22Rv1 (cell line): Measurements from ENCODE around the gene FMNL3.

Experiments used
- H3K27ac ChIP-seq: fragments of 450-650 bp; 2 replicates; pipeline ENCODE4 v1.5.1; 2017
- ZFX ChIP-seq: fragments of 450-650 bp; IDR thresholded peaks from 2 replicates; pipeline ENCODE4 v1.6.1; 2017; ENCODE audit warnings: antibody characterized with exemption, borderline replicate concordance
- TF ChIP-seq, protein P1 (sequence below): fragments of 450-650 bp; IDR thresholded peaks from 2 replicates; pipeline ENCODE4 v1.5.1; 2017; ENCODE audit warnings: mild to moderate bottlenecking

Gene FMNL3

DNA sequence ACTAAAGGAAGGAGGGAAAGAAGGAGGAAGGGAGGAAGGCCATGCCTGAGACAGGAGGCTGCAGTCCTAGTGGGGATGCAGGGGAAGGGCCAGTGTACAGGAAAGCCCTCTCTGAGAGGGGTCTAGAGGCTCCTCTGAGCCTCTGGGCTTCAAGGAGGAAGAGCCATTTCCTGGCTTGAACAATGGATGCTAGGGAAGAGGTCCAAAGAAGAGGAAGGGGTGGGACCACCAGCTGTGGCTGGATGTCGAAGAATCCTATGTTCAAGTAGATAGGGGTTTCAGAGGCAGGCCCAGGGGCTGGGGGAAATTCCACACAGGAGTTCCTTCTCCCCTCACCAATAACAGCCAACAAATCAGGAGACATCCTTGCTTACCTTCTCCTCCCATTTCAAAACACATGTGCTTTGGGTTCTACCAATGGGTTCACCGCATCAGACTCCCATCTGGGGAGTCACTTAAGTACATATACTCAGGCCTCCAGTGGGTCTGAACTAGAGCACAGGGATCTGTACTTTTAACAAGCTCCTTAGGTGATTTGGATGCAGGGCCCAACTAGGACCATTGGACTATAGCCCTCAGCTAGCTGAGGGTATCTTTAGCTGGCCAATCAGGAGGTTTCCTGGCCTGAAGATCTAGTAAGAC, 51.5 kb downstream of the FMNL3 start:
- TF ChIP-seq, protein P1, sequence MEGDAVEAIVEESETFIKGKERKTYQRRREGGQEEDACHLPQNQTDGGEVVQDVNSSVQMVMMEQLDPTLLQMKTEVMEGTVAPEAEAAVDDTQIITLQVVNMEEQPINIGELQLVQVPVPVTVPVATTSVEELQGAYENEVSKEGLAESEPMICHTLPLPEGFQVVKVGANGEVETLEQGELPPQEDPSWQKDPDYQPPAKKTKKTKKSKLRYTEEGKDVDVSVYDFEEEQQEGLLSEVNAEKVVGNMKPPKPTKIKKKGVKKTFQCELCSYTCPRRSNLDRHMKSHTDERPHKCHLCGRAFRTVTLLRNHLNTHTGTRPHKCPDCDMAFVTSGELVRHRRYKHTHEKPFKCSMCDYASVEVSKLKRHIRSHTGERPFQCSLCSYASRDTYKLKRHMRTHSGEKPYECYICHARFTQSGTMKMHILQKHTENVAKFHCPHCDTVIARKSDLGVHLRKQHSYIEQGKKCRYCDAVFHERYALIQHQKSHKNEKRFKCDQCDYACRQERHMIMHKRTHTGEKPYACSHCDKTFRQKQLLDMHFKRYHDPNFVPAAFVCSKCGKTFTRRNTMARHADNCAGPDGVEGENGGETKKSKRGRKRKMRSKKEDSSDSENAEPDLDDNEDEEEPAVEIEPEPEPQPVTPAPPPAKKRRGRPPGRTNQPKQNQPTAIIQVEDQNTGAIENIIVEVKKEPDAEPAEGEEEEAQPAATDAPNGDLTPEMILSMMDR = no peak
- TF ChIP-seq ZFX = no peak

DNA sequence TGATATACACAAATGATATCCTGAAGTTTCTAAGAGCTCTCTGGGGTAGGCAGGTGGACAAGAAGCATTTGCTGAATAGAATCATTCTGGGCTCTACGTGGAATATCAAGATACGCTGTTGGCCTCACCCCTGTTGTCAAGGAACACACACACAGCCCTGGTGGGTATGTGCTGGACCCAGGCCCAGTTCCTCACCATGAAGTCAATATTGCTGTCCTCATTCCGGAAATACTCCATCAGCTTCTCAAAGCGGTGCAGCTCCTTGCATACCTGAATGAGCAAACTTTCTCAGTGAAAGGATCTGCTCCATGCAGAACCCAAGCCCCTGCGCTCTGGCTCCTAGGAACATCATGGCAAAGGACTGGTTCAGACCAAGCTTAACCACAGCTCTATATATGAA, 52.5 kb downstream of the FMNL3 start:
- TF ChIP-seq, protein P1 = no peak
- no peak for TF ChIP-seq ZFX
- H3K27ac ChIP-seq = no peak overlapping the region

More for the DNA sequence above, 51.5 kb downstream of the FMNL3 start:
- H3K27ac ChIP-seq = no peak overlapping the region

GRCh38 chr12:49652921-49653520, 54.2 kb downstream of the FMNL3 start:
- TF ChIP-seq, protein P1 = no peak
- TF ChIP-seq ZFX = no peak

GRCh38 chr12:49651855-49652254, 55.4 kb downstream of the FMNL3 start:
- H3K27ac ChIP-seq = no peak overlapping the region
- TF ChIP-seq ZFX = no peak
- TF ChIP-seq, protein P1 = no peak

More at GRCh38 chr12:49652921-49653520, 54.2 kb downstream of the FMNL3 start:
- H3K27ac ChIP-seq = no peak overlapping the region

DNA sequence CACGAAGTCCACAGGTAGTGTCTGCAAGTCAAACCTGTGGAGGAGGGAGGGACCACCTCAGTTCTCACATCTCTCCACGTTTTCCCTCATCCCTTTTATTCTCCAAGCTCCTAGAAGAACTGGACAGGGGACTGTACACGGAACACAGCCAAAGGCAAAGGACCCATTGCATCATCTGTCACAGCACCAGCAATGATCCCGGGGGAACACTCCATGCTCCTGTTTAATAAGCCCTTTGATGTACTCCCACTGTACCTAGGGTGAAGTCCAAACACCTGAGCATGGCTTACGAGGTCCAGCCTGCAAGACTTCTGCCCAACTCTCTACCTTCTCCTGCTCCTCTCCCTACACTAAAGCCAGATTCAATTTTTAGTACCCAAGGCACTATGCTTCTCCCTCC, 57.3 kb downstream of the FMNL3 start:
- no peak for TF ChIP-seq ZFX
- TF ChIP-seq, protein P1 = no peak
- no peak overlapping the region for H3K27ac ChIP-seq

DNA sequence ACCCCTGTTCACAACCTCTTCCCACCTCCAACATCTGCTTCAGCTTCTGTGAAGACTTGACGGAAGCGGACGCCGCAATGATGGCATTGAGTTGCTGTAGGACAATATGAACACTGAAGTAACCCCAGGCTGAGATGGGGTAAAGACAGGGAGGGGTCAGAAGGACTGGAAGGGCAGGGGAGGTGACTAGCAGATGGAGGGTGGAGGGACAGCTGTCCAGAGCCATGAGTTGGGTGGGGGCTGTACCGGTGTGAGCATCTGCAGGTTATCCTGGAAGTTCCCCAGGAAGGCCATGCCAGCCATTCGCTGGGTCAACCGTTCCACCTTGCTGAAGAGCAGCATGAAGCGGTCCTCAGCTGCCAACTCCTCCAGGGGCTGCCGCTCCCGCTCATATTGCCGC, 57.8 kb downstream of the FMNL3 start:
- H3K27ac ChIP-seq = no peak overlapping the region
- TF ChIP-seq, protein P1 = no peak
- TF ChIP-seq ZFX = no peak

DNA sequence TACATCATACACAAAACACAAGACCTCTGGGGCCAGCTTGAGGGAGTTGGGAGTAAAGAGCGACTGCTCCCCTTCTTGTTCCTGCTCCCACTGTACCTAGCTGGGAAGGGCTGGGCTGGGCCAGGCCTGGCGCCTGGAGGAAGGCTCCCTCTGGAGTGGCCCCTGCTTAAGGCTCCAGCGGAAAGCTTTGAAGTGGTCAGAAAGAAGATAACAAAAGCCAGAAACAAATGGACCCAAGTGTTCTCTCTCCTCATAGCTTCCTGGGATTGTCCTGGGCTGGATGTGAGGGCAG, 58.5 kb downstream of the FMNL3 start:
- H3K27ac ChIP-seq = no peak overlapping the region
- no peak for TF ChIP-seq ZFX
- TF ChIP-seq, protein P1 = no peak
